ENCODE measurements around the gene STAG3. TPM values are rescaled to one million over a fixed set of nuclear protein-coding genes. Genes with fewer than 3 reads are reported as not detected.
"Not testable (repeated sequence)": the region's sequence is repeated elsewhere in the genome, so short reads cannot be mapped to it uniquely, and the experiment has no call there.

The STAG3 gene
- total and polyA plus RNA-seq, 9 donors = 1.6 to 20.2 (median 12.9) TPM

DNA sequence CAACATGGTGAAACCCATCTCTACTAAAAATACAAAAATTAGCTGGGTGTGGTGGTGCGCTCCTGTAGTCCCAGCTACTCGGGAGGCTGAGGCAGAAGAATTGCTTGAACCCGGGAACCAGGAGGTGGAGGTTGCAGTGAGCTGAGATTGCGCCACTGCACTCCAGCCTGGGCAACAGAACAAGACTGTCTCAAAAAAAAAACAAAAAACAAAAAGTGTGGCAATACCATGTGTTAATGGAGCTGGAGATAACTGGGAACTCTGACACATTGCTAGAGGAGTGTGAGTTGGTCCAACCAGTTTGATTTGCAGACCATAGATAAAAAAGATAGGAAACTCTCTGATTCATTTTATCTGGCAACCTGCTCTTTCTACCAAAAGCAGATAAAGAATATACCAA lies 31.4 kb upstream of the STAG3 start:
- not testable (repeated sequence) for DNase-seq; H3K4me3 ChIP-seq (ENCODE audit: low read length); H3K36me3 ChIP-seq (ENCODE audit: control insufficient read depth, insufficient read depth, low read length); H3K27me3 ChIP-seq (ENCODE audit: control insufficient read depth, insufficient read depth, low read length); H3K27ac ChIP-seq (ENCODE audit: low read length); H3K9me3 ChIP-seq (replicated peaks; ENCODE audit: control insufficient read depth, low read depth, low read length)
- H3K4me1 ChIP-seq (ENCODE audit: control insufficient read depth, insufficient read depth, low read length) = peaks cover 15% of the 10 kb centered on the region
- 100% methylated on average over 2 of the region's 4 CpGs for WGBS (ENCODE audit: insufficient coverage)

DNA sequence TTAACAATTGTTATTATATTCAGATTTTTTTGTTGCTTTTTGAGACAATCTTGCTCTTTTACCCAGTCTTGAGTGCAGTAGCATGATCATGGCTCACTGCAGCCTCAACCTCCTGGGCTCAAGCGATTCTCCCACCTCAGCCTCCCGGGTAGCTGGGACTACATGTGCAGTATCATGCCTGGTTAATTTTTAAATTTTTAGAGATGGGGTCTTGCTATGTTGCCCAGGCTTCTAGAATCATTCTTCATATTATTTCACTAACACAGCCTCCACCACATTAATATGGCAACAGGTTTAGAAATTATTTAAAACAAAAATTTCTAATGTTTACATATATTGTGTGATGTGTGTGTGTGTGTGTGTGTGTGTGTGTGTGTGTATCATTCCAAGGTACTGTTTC lies 30.4 kb upstream of the STAG3 start:
- no CpG with 5 or more reads among the region's 2 CpGs for WGBS (ENCODE audit: insufficient coverage)
- no peak for DNase-seq
- peaks cover 15% of the 10 kb centered on the region for H3K4me1 ChIP-seq (ENCODE audit: control insufficient read depth, insufficient read depth, low read length)
- H3K36me3 ChIP-seq (ENCODE audit: control insufficient read depth, insufficient read depth, low read length) = no peaks in the 10 kb centered on the region
- H3K4me3 ChIP-seq (ENCODE audit: low read length) = no peak overlapping the region
- H3K27ac ChIP-seq (ENCODE audit: low read length) = no peak overlapping the region
- H3K9me3 ChIP-seq (replicated peaks; ENCODE audit: control insufficient read depth, low read depth, low read length) = no peaks in the 10 kb centered on the region
- H3K27me3 ChIP-seq (ENCODE audit: control insufficient read depth, insufficient read depth, low read length) = no peaks in the 10 kb centered on the region

DNA sequence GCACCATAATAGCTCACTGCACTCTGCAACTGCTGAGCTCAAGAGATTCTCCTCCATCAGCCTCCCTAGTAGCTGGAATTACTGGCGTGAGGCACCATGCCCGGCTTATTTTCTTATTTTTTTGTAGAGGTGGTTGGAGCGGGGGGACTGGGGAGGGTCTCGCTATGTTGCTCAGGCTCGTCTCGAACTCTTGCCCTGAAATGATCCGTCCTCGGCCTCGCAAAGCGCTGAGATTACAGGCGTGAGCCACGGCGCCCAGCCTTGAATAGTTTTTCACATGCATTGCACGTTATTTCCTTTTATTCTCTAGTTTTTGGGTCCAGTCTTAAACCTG lies 29.5 kb upstream of the STAG3 start:
- Histone ChIP-seq H3K27me3 (ENCODE audit: control insufficient read depth, insufficient read depth, low read length) (no peaks in the 10 kb centered on the region), H3K4me1 (ENCODE audit: control insufficient read depth, insufficient read depth, low read length) (peaks cover 15% of the 10 kb centered on the region), H3K9me3 (replicated peaks; ENCODE audit: control insufficient read depth, low read depth, low read length) (no peaks in the 10 kb centered on the region), H3K27ac (ENCODE audit: low read length) (peak overlapping the region; percentile 86), H3K36me3 (ENCODE audit: control insufficient read depth, insufficient read depth, low read length) (peaks cover 5% of the 10 kb centered on the region), H3K4me3 (ENCODE audit: low read length) (peak overlapping the region; percentile 51)
- no peak for DNase-seq
- WGBS (ENCODE audit: insufficient coverage) = 26% methylated on average over 11 of the region's 14 CpGs

DNA sequence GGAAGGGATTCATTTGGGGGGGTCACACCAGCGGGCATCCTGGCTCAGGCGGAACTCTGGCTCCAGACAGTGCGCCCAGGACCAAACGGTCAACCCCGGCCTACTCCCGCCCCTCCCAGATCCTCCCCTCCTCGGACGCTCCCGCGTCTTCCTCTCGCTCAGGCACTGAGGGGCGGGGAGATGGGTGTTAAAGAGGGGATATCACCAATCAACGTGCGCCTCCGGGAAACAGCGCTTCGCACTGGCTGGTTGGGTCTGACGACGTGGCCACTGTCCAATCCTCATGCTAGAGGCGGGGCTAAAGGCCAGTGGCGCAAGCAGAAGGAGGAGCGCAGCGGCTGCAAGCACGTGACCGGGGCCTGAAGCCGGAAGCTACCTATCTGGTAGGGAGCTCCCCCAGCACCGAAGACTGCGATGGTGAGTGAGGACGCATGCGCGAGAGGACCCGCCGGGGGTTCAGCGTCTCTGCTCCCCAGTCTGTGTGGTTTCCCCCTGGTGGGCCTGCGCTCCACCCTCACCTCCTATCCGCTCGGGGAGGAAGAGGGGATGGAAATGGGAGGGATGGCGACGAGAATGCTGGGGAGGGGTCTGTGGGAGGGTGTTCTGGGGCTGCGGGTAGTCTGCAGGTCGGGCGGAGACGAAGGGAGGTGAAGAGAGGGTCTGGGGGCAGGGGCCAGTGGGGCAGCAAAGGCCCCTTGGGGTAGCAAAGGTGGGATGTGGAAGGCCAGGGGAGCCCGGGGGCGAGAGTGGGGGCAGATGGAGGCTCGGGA lies 29.0 kb upstream of the STAG3 start, which contains the start of gene LAMTOR4:
Gene LAMTOR4, plus strand, starts transcription at position 360 of the 770 bp plus-strand sequence. Its CDS starts 55 bp downstream, at position 415.
- Histone ChIP-seq H3K4me3 (ENCODE audit: low read length) (peak within 1 kb of the TSS; percentile 98), H3K27ac (ENCODE audit: low read length) (peak within 1 kb of the TSS; percentile 86), H3K4me1 (ENCODE audit: control insufficient read depth, insufficient read depth, low read length) (peaks cover 15% of the 10 kb centered on the region), H3K36me3 (ENCODE audit: control insufficient read depth, insufficient read depth, low read length) (peaks cover 11% of the 10 kb centered on the region), H3K9me3 (replicated peaks; ENCODE audit: control insufficient read depth, low read depth, low read length) (no peaks in the 10 kb centered on the region), H3K27me3 (ENCODE audit: control insufficient read depth, insufficient read depth, low read length) (no peaks in the 10 kb centered on the region)
- DNase-seq = peak; percentile 100
- 0% methylated on average over 29 of the region's 46 CpGs for WGBS (ENCODE audit: insufficient coverage)

DNA sequence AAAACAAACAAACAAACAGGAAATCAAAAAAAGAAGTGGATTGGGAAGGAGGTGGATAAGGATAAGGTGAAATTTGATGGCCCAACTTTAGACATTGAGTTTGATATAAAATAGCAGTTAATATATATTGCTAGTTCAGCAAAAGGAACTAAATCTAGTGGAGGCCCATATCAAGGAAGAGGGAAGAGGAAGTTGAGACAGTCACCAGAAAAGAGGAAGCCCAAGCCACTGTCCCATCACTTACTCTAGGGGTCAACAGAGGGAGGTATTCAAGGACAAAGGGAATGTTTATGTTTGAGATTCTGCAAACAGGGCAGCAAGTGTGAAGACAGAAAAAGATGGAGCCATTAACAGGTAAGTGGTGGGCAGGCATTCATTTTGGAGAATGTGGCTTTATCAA lies 25.3 kb upstream of the STAG3 start:
- H3K4me3 ChIP-seq (ENCODE audit: low read length) = no peak overlapping the region
- peaks cover 45% of the 10 kb centered on the region for H3K36me3 ChIP-seq (ENCODE audit: control insufficient read depth, insufficient read depth, low read length)
- no peak overlapping the region for H3K27ac ChIP-seq (ENCODE audit: low read length)
- H3K27me3 ChIP-seq (ENCODE audit: control insufficient read depth, insufficient read depth, low read length) = no peaks in the 10 kb centered on the region
- no peak for DNase-seq
- no peaks in the 10 kb centered on the region for H3K9me3 ChIP-seq (replicated peaks; ENCODE audit: control insufficient read depth, low read depth, low read length)
- H3K4me1 ChIP-seq (ENCODE audit: control insufficient read depth, insufficient read depth, low read length) = peaks cover 20% of the 10 kb centered on the region

DNA sequence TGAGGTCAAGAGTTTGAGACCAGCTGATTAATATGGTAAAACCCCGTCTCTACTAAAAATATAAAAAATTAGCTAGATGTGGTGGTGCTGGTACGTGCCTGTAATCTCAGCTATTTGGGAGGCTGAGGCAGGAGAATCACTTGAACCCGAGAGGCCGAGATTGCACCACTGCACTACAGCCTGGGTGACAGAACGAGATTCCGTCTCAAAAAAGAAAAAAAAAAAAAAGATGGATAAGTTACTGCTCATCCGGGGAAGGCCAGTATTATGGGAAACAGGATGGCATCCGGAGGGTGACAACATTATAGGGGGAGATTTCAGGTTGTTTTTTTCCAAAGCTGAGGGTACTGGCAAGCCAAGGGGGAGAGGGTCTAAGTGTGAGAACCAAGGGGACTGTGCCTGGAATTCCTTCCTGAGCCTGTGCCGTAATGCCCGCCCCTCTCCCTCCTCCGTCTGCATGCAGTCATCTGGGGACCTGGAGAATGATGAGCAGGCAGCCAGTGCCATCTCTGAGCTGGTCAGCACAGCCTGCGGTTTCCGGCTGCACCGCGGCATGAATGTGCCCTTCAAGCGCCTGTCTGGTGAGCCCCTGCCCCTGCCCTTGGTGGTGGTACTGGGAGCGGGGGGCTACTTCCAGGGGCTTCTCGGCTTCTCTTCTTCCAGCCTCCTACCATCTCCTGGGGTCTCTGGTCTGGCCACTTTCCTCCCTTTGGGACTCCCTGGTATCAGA lies 24.6 kb upstream of the STAG3 start:
- H3K4me3 ChIP-seq (ENCODE audit: low read length) = no peak overlapping the region
- 82% methylated on average over 10 of the region's 18 CpGs for WGBS (ENCODE audit: insufficient coverage)
- no peaks in the 10 kb centered on the region for H3K9me3 ChIP-seq (replicated peaks; ENCODE audit: control insufficient read depth, low read depth, low read length)
- peaks cover 23% of the 10 kb centered on the region for H3K4me1 ChIP-seq (ENCODE audit: control insufficient read depth, insufficient read depth, low read length)
- no peak overlapping the region for H3K27ac ChIP-seq (ENCODE audit: low read length)
- H3K36me3 ChIP-seq (ENCODE audit: control insufficient read depth, insufficient read depth, low read length) = peaks cover 45% of the 10 kb centered on the region
- no peaks in the 10 kb centered on the region for H3K27me3 ChIP-seq (ENCODE audit: control insufficient read depth, insufficient read depth, low read length)
- DNase-seq = no peak

DNA sequence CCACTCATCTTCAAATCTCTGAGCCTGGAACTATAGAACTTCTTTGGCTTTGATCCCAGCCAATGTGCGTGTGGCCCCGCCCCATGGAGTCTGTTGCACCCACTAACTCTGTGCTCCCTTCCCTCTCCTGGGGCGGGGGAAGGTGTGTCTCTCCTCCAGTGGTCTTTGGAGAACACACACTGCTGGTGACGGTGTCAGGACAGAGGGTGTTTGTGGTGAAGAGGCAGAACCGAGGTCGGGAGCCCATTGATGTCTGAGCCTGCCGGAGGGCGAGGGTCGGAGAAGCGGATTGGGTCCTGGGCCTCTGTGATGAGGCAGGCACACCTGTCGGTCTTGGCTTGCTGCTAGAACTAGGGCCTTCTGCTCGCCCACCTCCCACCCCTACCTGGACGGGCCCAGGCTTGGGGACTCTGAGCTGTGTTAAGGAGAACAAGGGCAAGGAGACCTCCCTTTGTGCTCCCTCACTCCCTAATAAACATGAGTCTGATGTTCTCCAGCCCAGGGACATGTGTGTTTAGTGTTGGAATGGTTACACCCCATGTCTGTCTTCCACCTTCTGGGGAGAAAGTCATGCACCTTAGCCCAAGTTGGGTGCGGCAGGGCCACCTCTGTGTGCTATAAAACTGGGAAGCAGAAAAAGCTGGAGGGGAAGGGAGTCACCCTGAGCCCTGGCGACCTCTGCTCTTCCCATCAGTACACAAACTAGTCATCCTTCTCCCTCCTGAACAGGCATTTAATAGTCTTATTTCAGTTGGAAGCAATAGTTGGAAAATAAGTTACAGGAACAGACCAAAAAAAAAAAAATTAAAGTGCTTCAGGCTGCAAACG lies 23.8 kb upstream of the STAG3 start:
- H3K27me3 ChIP-seq (ENCODE audit: control insufficient read depth, insufficient read depth, low read length) = no peaks in the 10 kb centered on the region
- no peaks in the 10 kb centered on the region for H3K9me3 ChIP-seq (replicated peaks; ENCODE audit: control insufficient read depth, low read depth, low read length)
- peaks cover 21% of the 10 kb centered on the region for H3K4me1 ChIP-seq (ENCODE audit: control insufficient read depth, insufficient read depth, low read length)
- no peak overlapping the region for H3K27ac ChIP-seq (ENCODE audit: low read length)
- no peak overlapping the region for H3K4me3 ChIP-seq (ENCODE audit: low read length)
- no peak for DNase-seq
- 50% methylated on average over 2 of the region's 16 CpGs for WGBS (ENCODE audit: insufficient coverage)
- peaks cover 45% of the 10 kb centered on the region for H3K36me3 ChIP-seq (ENCODE audit: control insufficient read depth, insufficient read depth, low read length)

DNA sequence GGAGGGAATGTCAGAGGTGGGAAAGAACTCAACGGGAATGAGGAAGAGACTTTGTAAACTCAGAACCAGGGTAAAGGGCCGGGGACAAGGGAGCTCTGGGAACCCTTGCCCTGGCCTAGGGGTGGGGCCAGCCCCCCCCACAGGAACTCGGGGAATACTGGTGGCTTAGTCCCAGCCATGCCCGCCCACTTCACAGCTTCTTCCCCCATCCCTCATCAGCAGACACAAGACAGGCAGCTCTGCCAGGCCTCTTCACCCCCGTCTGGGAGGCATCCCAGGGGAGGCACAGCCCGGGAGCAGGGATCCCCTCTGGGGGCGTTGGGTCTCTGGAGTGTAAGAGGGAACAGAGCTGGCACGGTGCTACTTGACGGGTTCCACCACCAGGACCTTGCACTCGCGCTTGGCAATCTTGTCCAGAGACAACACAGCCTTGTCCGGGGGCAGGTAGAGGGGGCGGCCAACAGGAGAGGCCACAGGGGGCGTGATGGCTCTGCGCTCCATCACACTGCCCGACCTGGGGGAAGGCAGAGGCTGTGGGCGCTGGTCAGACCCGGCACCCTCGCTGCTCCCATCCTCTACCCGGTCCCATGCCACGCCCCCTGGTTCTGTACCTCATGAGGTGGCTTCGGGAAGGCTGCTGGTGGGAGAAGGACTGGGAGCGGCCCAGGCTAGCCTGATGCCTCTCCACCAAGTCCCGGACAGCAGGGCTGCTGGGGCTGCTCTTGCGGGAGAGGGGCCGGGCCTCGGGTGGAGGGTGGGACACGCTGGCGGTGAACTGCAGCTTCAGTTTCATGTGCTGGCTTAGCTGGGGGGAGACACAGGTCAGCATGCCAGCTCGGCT lies 22.8 kb upstream of the STAG3 start:
- no peak for DNase-seq
- Histone ChIP-seq H3K36me3 (ENCODE audit: control insufficient read depth, insufficient read depth, low read length) (peaks cover 45% of the 10 kb centered on the region), H3K4me1 (ENCODE audit: control insufficient read depth, insufficient read depth, low read length) (peaks cover 17% of the 10 kb centered on the region), H3K9me3 (replicated peaks; ENCODE audit: control insufficient read depth, low read depth, low read length) (no peaks in the 10 kb centered on the region), H3K4me3 (ENCODE audit: low read length) (no peak overlapping the region), H3K27ac (ENCODE audit: low read length) (no peak overlapping the region), H3K27me3 (ENCODE audit: control insufficient read depth, insufficient read depth, low read length) (no peaks in the 10 kb centered on the region)
- WGBS (ENCODE audit: insufficient coverage) = 79% methylated on average over 22 of the region's 30 CpGs

DNA sequence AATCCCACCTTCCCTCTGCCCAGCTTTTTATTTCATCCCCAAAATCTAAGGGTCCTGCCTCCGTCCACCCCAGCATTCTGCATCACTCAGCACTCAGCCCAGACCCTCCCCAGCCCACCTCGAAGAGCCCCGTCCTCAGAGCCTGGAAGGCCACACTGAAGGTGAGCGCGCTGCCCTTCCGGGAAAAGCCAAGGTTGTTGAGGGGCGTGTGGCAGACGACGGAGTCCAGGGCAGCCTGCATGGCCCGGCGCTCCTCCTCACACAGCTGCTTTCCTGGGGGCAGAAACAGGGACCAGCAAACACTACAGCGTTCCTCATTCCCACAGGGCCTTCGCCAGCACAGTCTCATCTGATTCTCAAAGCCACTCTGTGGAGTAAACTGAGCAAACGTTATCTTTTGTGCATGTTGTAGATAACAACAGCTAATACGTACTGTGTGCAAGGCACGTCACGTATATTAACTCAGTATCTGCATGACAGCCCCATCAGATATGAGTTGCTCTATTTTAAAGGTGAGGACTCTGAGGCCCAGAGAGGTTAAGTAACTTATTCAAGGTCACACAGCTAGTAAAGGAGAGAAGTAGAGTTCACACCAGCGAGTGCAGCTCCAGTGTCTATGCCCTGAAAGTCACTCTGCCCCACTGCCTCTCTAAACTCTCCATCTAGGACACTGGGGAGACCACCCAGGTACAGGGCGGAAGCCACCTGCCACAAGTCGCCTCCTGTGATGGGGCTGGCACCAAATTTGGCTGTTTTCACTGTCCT lies 22.0 kb upstream of the STAG3 start:
- Histone ChIP-seq H3K4me3 (ENCODE audit: low read length) (no peak overlapping the region), H3K4me1 (ENCODE audit: control insufficient read depth, insufficient read depth, low read length) (peaks cover 16% of the 10 kb centered on the region), H3K27ac (ENCODE audit: low read length) (no peak overlapping the region), H3K27me3 (ENCODE audit: control insufficient read depth, insufficient read depth, low read length) (no peaks in the 10 kb centered on the region), H3K36me3 (ENCODE audit: control insufficient read depth, insufficient read depth, low read length) (peaks cover 45% of the 10 kb centered on the region), H3K9me3 (replicated peaks; ENCODE audit: control insufficient read depth, low read depth, low read length) (no peaks in the 10 kb centered on the region)
- no peak for DNase-seq
- WGBS (ENCODE audit: insufficient coverage) = 89% methylated on average over 14 of the region's 20 CpGs
